SK-N-SH (cell line): ENCODE data around the gene SWI5. TPM values are rescaled to one million over a fixed set of nuclear protein-coding genes. Genes with fewer than 3 reads are reported as not detected.

Experiments
- CTCF ChIA-PET: fragments of 300-600, 350-600 bp; formaldehyde crosslinking; extraction: SDS; loops from one replicate; lab custom pipeline; 2021; lab: Yijun Ruan, JAX
- POLR2A ChIA-PET: fragments of 350-600 bp; sonication (Branson Sonifier 250); formaldehyde crosslinking; extraction: SDS; loops from one replicate; lab custom pipeline; 2020; ENCODE audit warnings: antibody characterized with exemption, inconsistent platforms; lab: Yijun Ruan, JAX
- DNase-seq: peaks from one replicate; pipeline ENCODE4 v3.0.0; 2012
- H2AFZ ChIP-seq: fragments of 200-600 bp; sonication (generic); 2 replicates; pipeline ENCODE4 v1.8.1; 2016; ENCODE audit warnings: antibody characterized with exemption, mild to moderate bottlenecking, low read depth
- H3F3A ChIP-seq: fragments of 200-600 bp; sonication (generic); replicated peaks from 2 replicates; pipeline ENCODE3; 2016; ENCODE audit warnings: antibody characterized with exemption, mild to moderate bottlenecking; ENCODE audit not compliant: insufficient read depth
- H3K27ac ChIP-seq, 2 experiments: fragments of 200-500 bp in 1 of 2; fragments of 200-600 bp in 1 of 2; sonication (Bioruptor generic) in 1 of 2; sonication (generic), shearing (Covaris generic) in 1 of 2; 2 replicates each; pipeline versions ENCODE4 v1.5.1 to v1.6.1; 2014 to 2016; ENCODE audit warnings: low read depth in 2 of 2, inconsistent platforms in 1 of 2, low read length in 1 of 2, mild to moderate bottlenecking in 1 of 2, mixed read lengths in 1 of 2
- H3K27me3 ChIP-seq: fragments of 200-600 bp; sonication (generic), shearing (Covaris generic); 2 replicates; pipeline ENCODE4 v1.6.1; 2016; ENCODE audit warnings: mixed run types; ENCODE audit not compliant: insufficient read depth
- H3K36me3 ChIP-seq, 2 experiments: fragments of 200-500 bp in 1 of 2; fragments of 200-600 bp in 1 of 2; sonication (Bioruptor generic) in 1 of 2; sonication (generic) in 1 of 2; replicated peaks in 1 of 2; 2 replicates each; pipeline versions ENCODE3 to v1.5.1; 2014 to 2016; ENCODE audit warnings: low read length in 1 of 2, mild to moderate bottlenecking in 1 of 2; ENCODE audit not compliant: insufficient read depth in 2 of 2, control insufficient read depth in 1 of 2
- H3K4me1 ChIP-seq, 2 experiments: fragments of 200-500 bp in 1 of 2; fragments of 200-600 bp in 1 of 2; sonication (Bioruptor generic) in 1 of 2; sonication (generic), shearing (Covaris generic) in 1 of 2; 2 replicates each; pipeline versions ENCODE4 v1.5.1 to v1.6.1; 2014 to 2016; ENCODE audit warnings: low read depth in 1 of 2, low read length in 1 of 2, mixed run types in 1 of 2; ENCODE audit not compliant: insufficient read depth in 2 of 2, control insufficient read depth in 1 of 2
- H3K4me2 ChIP-seq: fragments of 200-600 bp; sonication (generic), shearing (Covaris generic); 2 replicates; pipeline ENCODE4 v1.6.1; 2017; ENCODE audit warnings: mixed run types
- H3K4me3 ChIP-seq, 2 experiments: fragments of 200-500 bp in 1 of 2; fragments of 200-600 bp in 1 of 2; sonication (Bioruptor generic) in 1 of 2; sonication (generic), shearing (Covaris generic) in 1 of 2; 2 replicates each; pipeline versions ENCODE4 v1.5.1 to v1.8.1; 2014 to 2016; ENCODE audit warnings: low read depth in 2 of 2, inconsistent platforms in 1 of 2, low read length in 1 of 2, mild to moderate bottlenecking in 1 of 2, mixed read lengths in 1 of 2, moderate library complexity in 1 of 2
- H3K79me2 ChIP-seq: fragments of 200-600 bp; sonication (generic); 2 replicates; pipeline ENCODE4 v1.8.1; 2017; ENCODE audit warnings: mild to moderate bottlenecking; ENCODE audit not compliant: insufficient read depth
- H3K9ac ChIP-seq: fragments of 200-600 bp; sonication (generic); 2 replicates; pipeline ENCODE4 v1.6.1; 2017; ENCODE audit warnings: mixed run types
- H3K9me2 ChIP-seq: fragments of 200-600 bp; sonication (generic); 2 replicates; pipeline ENCODE4 v1.6.1; 2017; ENCODE audit warnings: mixed run types
- H3K9me3 ChIP-seq: fragments of 200-600 bp; sonication (generic); 2 replicates; pipeline ENCODE4 v1.6.1; 2017; ENCODE audit warnings: mixed run types, mild to moderate bottlenecking, moderate library complexity
- H4K20me1 ChIP-seq: fragments of 200-600 bp; sonication (generic); 2 replicates; pipeline ENCODE4 v1.6.1; 2017; ENCODE audit warnings: mild to moderate bottlenecking, mixed run types; ENCODE audit not compliant: insufficient read depth
- EZH2phosphoT487 ChIP-seq: fragments of 200-600 bp; sonication (generic); IDR thresholded peaks from 2 replicates; pipeline ENCODE4 v1.6.1; 2017; ENCODE audit warnings: low read depth, mixed run types, mild to moderate bottlenecking, antibody characterized with exemption, moderate library complexity, borderline replicate concordance
- FOXM1 ChIP-seq: IDR thresholded peaks from 2 replicates; pipeline ENCODE4 v1.4.0; 2012; ENCODE audit warnings: low read depth, mild to moderate bottlenecking
- MEF2A ChIP-seq: IDR thresholded peaks from 2 replicates; pipeline ENCODE4 v1.4.0; 2012; ENCODE audit warnings: low read depth, borderline replicate concordance
- NFIC ChIP-seq: IDR thresholded peaks from 2 replicates; pipeline ENCODE4 v1.4.0; 2012; ENCODE audit warnings: borderline replicate concordance
- POLR2AphosphoS5 ChIP-seq: IDR thresholded peaks from 2 replicates; pipeline ENCODE4 v1.6.1; 2012; ENCODE audit warnings: low read depth, low read length
- RCOR1 ChIP-seq: fragments of 150-350 bp; IDR thresholded peaks from 2 replicates; pipeline ENCODE4 v1.6.1; 2017; ENCODE audit warnings: antibody characterized with exemption, low read length
- REST ChIP-seq: IDR thresholded peaks from 2 replicates; pipeline ENCODE4 v1.6.1; 2012; ENCODE audit warnings: mild to moderate bottlenecking, low read depth, low read length, moderate library complexity
- RFX5 ChIP-seq: IDR thresholded peaks from 2 replicates; pipeline ENCODE4 v1.6.1; 2012; ENCODE audit warnings: mild to moderate bottlenecking, improper control_type of control experiment, low read length
- RXRA ChIP-seq: IDR thresholded peaks from 2 replicates; pipeline ENCODE4 v1.4.0; 2012; ENCODE audit warnings: low read depth, mild to moderate bottlenecking, borderline replicate concordance
- SIN3A ChIP-seq: IDR thresholded peaks from 2 replicates; pipeline ENCODE4 v1.6.1; 2012; ENCODE audit warnings: low read depth, mild to moderate bottlenecking, low read length, moderate library complexity, borderline replicate concordance
- SMC3 ChIP-seq: IDR thresholded peaks from 2 replicates; pipeline ENCODE4 v1.6.1; 2012; ENCODE audit warnings: low read depth, low read length, improper control_type of control experiment
- TAF1 ChIP-seq: IDR thresholded peaks from 2 replicates; pipeline ENCODE4 v1.6.1; 2012; ENCODE audit warnings: low read depth, mild to moderate bottlenecking, low read length, moderate library complexity, borderline replicate concordance
- TCF12 ChIP-seq: IDR thresholded peaks from 2 replicates; pipeline ENCODE4 v1.4.0; 2012
- YY1 ChIP-seq: IDR thresholded peaks from 2 replicates; pipeline ENCODE4 v1.4.0; 2012; ENCODE audit warnings: low read depth, mild to moderate bottlenecking
- WGBS: methylation state at CpG from one replicate; pipeline ENCODE4 v1.1.6; 2017; ENCODE audit warnings: low lambda C conversion rate; 5-methylcytosine and 5-hydroxymethylcytosine counted together
- polyA plus RNA-seq, 3 experiments: library from polyadenylated mRNA; depleted of rRNA; stranded (reverse); fragments of >200 nt; gene quantifications; 2 replicates each; pipeline ENCODE4 v1.2.3, GENCODE V29; 2012
- TF ChIP-seq, protein P1 (sequence below): IDR thresholded peaks from 2 replicates; pipeline ENCODE4 v1.4.0; 2012; ENCODE audit warnings: low read depth
- TF ChIP-seq, protein P2 (sequence below): fragments of 150-350 bp; IDR thresholded peaks from 2 replicates; pipeline ENCODE4 v1.6.1; 2016; ENCODE audit warnings: mild to moderate bottlenecking, low read depth, low read length

SWI5 gene
- polyA plus RNA-seq, 1 of the 3 experiments (the other 2 are of a cell fraction) = 84.1 TPM

- peaks cover 35 to 65% of the 10 kb centered on the region in 2 experiments for H3K36me3 ChIP-seq
- 97% methylated on average over 17 of the region's 17 CpGs for WGBS
These were observed 15.7 kb upstream of the SWI5 start for GRCh38 chr9:128260340-128260739.

DNA sequence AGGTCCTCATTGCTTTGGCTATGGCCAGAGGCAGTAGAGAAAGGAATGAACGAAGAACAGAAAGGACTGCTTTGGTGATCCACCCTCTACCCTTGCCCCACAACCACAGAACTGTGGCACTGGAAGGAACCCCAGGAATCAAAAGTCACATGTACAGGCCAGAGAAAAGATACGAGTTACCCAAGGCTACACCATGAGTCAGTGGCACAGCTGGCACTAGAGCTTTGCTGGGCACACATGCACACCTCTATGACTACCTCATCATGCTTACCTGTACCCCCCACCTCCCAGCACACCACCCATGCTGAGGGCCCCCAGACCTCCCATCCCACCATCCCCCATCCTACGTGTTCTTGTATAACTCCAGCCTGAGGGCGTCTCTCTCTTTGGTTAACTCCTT is 13.4 kb upstream of the SWI5 start:
- Histone ChIP-seq H3K9ac (no peak overlapping the region), H3K4me1 (no peaks in the 10 kb centered on the region), H2AFZ (no peak overlapping the region), H3K4me2 (no peak overlapping the region), H3K36me3 (peaks cover 39 to 79% of the 10 kb centered on the region in 2 experiments), H4K20me1 (no peaks in the 10 kb centered on the region), H3K4me3 (no peak overlapping the region)
- WGBS = 90% methylated on average over 4 of the region's 4 CpGs
- DNase-seq = no peak
- POLR2A ChIA-PET = interaction anchor here (1.3 kb wide), 1 partner anchor 13 kb away, joined by 3 read pairs; the partner anchor contains the start of genes GOLGA2 and SWI5
- TF ChIP-seq, protein P1, sequence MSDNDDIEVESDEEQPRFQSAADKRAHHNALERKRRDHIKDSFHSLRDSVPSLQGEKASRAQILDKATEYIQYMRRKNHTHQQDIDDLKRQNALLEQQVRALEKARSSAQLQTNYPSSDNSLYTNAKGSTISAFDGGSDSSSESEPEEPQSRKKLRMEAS = no peak
- TF ChIP-seq POLR2AphosphoS5 (no peak), SMC3 (no peak), EZH2phosphoT487 (no peak), NFIC (no peak), RFX5 (no peak), REST (no peak), RXRA (no peak), FOXM1 (no peak), RCOR1 (no peak), TCF12 (no peak), YY1 (no peak), SIN3A (no peak)
- TF ChIP-seq, protein P2, sequence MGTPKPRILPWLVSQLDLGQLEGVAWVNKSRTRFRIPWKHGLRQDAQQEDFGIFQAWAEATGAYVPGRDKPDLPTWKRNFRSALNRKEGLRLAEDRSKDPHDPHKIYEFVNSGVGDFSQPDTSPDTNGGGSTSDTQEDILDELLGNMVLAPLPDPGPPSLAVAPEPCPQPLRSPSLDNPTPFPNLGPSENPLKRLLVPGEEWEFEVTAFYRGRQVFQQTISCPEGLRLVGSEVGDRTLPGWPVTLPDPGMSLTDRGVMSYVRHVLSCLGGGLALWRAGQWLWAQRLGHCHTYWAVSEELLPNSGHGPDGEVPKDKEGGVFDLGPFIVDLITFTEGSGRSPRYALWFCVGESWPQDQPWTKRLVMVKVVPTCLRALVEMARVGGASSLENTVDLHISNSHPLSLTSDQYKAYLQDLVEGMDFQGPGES = no peak
- TF ChIP-seq, all 33 proteins: peak for 0
- CTCF ChIA-PET = interaction anchor here (0.7 to 2.0 kb wide), 3 partner anchors 33 to 86 kb away, joined by 3 to 5 read pairs (median 3); no protein-coding TSS in a partner anchor
- Histone ChIP-seq H3K27ac (no peak overlapping the region), H3K79me2 (no peaks in the 10 kb centered on the region), H3K9me2 (no peaks in the 10 kb centered on the region), H3K27me3 (no peaks in the 10 kb centered on the region), H3K9me3 (no peaks in the 10 kb centered on the region), H3F3A (peaks cover 7% of the 10 kb centered on the region)

More at GRCh38 chr9:128260340-128260739, 15.7 kb upstream of the SWI5 start:
- H3K9me3 ChIP-seq = no peaks in the 10 kb centered on the region
- H3K27ac ChIP-seq = no peak overlapping the region
- TF ChIP-seq TAF1 = no peak
- no peak for TF ChIP-seq MEF2A
- no peak overlapping the region for H3K4me3 ChIP-seq
- H2AFZ ChIP-seq = no peak overlapping the region
- H4K20me1 ChIP-seq = no peaks in the 10 kb centered on the region
- ChIA-PET POLR2A (interaction anchor here (1.3 kb wide), 1 partner anchor 16 kb away, joined by 3 read pairs; the partner anchor contains the start of genes GOLGA2 and SWI5), CTCF (interaction anchor here (1.0 to 1.6 kb wide), 2 partner anchors 69 to 81 kb away, joined by 3 read pairs; partner anchors contain the start of gene CIZ1)
- H3F3A ChIP-seq = peaks cover 20% of the 10 kb centered on the region
- DNase-seq = no peak
- no peaks in the 10 kb centered on the region for H3K79me2 ChIP-seq
- H3K4me1 ChIP-seq = peaks cover 0 to 3% of the 10 kb centered on the region in 2 experiments; a peak in 1 of 4 replicates
- H3K27me3 ChIP-seq = no peaks in the 10 kb centered on the region
- no peak overlapping the region for H3K4me2 ChIP-seq
- no peaks in the 10 kb centered on the region for H3K9me2 ChIP-seq
- H3K9ac ChIP-seq = no peak overlapping the region
